DND-41 (cell line): ENCODE data around the gene SLC25A38.
"Not testable (repeated sequence)": the region's sequence is repeated elsewhere in the genome, so short reads cannot be mapped to it uniquely, and the experiment has no call there.

Experiments
- ATAC-seq: fragments of 200-7000 bp; cut with Tn5 transposase; 3 replicates; pipeline ENCODE4 v1.9.1; 2021; ENCODE audit warnings: low read depth; ENCODE audit not compliant: insufficient read depth
- DNase-seq: peaks from one replicate; pipeline ENCODE4 v3.0.0-alpha.2; 2020
- H2AFZ ChIP-seq: 2 replicates; pipeline ENCODE4 v1.6.0; 2012; ENCODE audit warnings: low read depth, low read length
- H3K27ac ChIP-seq: 2 replicates; pipeline ENCODE4 v1.5.1; 2012; ENCODE audit warnings: low read length, inconsistent platforms
- H3K27me3 ChIP-seq: fragments of 200-600 bp; sonication (generic); 2 replicates; pipeline ENCODE4 v1.6.0; 2012; ENCODE audit warnings: low read length, mild to moderate bottlenecking, inconsistent platforms; ENCODE audit not compliant: insufficient read depth, poor library complexity
- H3K36me3 ChIP-seq: 2 replicates; pipeline ENCODE4 v1.5.1; 2012; ENCODE audit warnings: low read length, inconsistent platforms; ENCODE audit not compliant: insufficient read depth
- H3K4me1 ChIP-seq: 2 replicates; pipeline ENCODE4 v1.5.1; 2012; ENCODE audit warnings: mild to moderate bottlenecking, low read length; ENCODE audit not compliant: insufficient read depth
- H3K4me2 ChIP-seq: 2 replicates; pipeline ENCODE4 v1.6.0; 2012; ENCODE audit warnings: mild to moderate bottlenecking, moderate library complexity, low read length, inconsistent platforms; ENCODE audit not compliant: insufficient read depth
- H3K4me3 ChIP-seq, 2 experiments: fragments of 200-600 bp in 1 of 2; shearing (Covaris generic) in 1 of 2; 2 replicates each; pipeline ENCODE4 v1.5.1; 2012 to 2016; ENCODE audit warnings: inconsistent platforms in 2 of 2, low read length in 2 of 2, mild to moderate bottlenecking in 2 of 2, low read depth in 1 of 2, moderate library complexity in 1 of 2
- H3K79me2 ChIP-seq: 2 replicates; pipeline ENCODE4 v1.6.0; 2012; ENCODE audit warnings: low read length, inconsistent platforms; ENCODE audit not compliant: insufficient read depth
- H3K9ac ChIP-seq: 2 replicates; pipeline ENCODE4 v1.6.0; 2012; ENCODE audit warnings: low read depth, mild to moderate bottlenecking, inconsistent platforms, low read length, moderate library complexity
- H3K9me3 ChIP-seq: 2 replicates; pipeline ENCODE4 v1.5.1; 2012; ENCODE audit warnings: low read length, moderate library complexity, mild to moderate bottlenecking, inconsistent platforms; ENCODE audit not compliant: insufficient read depth, severe bottlenecking
- H4K20me1 ChIP-seq: 2 replicates; pipeline ENCODE4 v1.6.0; 2012; ENCODE audit warnings: low read length; ENCODE audit not compliant: insufficient read depth
- EZH2 ChIP-seq: IDR thresholded peaks from 3 replicates; pipeline ENCODE4 v1.6.1; 2012; ENCODE audit warnings: borderline replicate concordance, low read depth, mild to moderate bottlenecking, moderate library complexity, low read length, inconsistent platforms; ENCODE audit not compliant: severe bottlenecking
- TF ChIP-seq, protein P1 (sequence below): IDR thresholded peaks from 2 replicates; pipeline ENCODE4 v1.5.1; 2012; ENCODE audit warnings: borderline replicate concordance, low read length, moderate library complexity, mild to moderate bottlenecking; ENCODE audit not compliant: poor library complexity, severe bottlenecking; ENCODE audit errors: extremely low read depth

SLC25A38 gene

DNA sequence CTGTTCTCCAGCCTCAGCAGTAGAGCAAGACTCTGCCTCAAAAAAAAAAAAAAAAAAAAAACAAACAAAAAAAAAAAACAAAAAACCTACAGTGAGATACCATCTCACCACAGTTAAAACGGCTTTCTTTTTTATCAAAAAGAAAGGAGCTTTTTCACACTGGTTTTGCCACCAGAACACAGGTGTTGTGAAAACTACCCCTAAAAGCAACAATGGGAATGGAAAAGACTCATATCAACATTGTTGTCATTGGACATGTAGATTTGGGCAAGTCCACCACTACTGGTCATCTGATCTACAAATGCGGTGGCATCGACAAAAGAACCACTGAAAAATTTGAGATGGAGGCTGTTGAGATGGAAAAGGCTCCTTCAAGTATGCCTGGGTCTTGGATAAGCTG, 24.8 kb upstream of the SLC25A38 start:
- Histone ChIP-seq H3K36me3 (no peaks in the 10 kb centered on the region), H4K20me1 (no peaks in the 10 kb centered on the region), H3K9me3 (no peaks in the 10 kb centered on the region), H3K9ac (peak overlapping the region; percentile 62), H3K4me3 (peak overlapping the region in 1 of 2 experiments; percentile 29; a peak in 2 of 4 replicates), H2AFZ (peak overlapping the region; percentile 41; the same call in 1 of the 2 replicates), H3K4me2 (peak overlapping the region; percentile 65), H3K79me2 (peaks cover 42% of the 10 kb centered on the region), H3K27ac (peak overlapping the region; percentile 99), H3K27me3 (no peaks in the 10 kb centered on the region), H3K4me1 (peaks cover 100% of the 10 kb centered on the region)
- DNase-seq, result peak; percentile 57
- no peak for TF ChIP-seq EZH2
- ATAC-seq, result peak; percentile 23

DNA sequence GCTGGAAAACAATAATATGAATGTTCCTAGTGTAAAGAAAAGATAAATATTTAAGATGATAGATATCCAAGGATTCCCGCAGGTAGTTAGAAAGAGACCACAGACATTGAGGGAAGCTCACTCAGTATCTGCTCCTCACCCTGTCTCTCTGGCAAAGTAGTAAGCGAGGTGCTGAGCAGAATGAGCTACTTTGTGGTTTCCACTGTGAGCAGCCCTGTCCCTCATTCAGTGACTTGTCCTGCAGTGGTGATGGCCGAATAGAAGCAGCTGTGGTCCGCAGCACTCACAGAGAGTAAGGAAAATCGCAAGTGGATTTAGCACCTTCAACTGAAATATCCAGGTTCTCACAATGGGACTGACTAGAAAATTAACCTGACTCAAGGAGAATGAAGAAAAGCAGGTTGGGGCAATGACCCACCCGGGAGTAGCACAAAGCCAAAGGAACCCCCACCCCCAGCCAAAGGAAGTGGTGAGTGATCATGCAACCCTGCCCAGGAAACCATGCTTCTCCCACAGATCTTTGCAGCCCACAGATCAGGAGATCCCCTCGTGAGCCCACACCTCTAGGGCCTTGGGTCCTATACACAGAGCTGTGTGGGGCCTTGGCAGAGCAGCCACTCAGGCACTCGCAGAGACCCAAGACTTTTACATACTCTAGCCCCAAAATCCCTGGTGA, 21.8 kb upstream of the SLC25A38 start:
- Histone ChIP-seq H3K79me2 (peaks cover 32% of the 10 kb centered on the region), H3K9me3 (no peaks in the 10 kb centered on the region), H3K4me3 (peak overlapping the region; percentile 11 to 53; a peak in 3 of 4 replicates), H3K4me1 (peaks cover 89% of the 10 kb centered on the region), H3K27me3 (no peaks in the 10 kb centered on the region), H3K27ac (peak overlapping the region; percentile 99), H3K9ac (peak overlapping the region; percentile 62), H3K36me3 (no peaks in the 10 kb centered on the region), H3K4me2 (peak overlapping the region; percentile 65), H2AFZ (peak overlapping the region; percentile 34; the same call in 1 of the 2 replicates), H4K20me1 (no peaks in the 10 kb centered on the region)
- DNase-seq, result peak; percentile 93
- no peak for TF ChIP-seq EZH2
- TF ChIP-seq, protein P1, sequence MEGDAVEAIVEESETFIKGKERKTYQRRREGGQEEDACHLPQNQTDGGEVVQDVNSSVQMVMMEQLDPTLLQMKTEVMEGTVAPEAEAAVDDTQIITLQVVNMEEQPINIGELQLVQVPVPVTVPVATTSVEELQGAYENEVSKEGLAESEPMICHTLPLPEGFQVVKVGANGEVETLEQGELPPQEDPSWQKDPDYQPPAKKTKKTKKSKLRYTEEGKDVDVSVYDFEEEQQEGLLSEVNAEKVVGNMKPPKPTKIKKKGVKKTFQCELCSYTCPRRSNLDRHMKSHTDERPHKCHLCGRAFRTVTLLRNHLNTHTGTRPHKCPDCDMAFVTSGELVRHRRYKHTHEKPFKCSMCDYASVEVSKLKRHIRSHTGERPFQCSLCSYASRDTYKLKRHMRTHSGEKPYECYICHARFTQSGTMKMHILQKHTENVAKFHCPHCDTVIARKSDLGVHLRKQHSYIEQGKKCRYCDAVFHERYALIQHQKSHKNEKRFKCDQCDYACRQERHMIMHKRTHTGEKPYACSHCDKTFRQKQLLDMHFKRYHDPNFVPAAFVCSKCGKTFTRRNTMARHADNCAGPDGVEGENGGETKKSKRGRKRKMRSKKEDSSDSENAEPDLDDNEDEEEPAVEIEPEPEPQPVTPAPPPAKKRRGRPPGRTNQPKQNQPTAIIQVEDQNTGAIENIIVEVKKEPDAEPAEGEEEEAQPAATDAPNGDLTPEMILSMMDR, result no peak
- peak; percentile 93 for ATAC-seq

DNA sequence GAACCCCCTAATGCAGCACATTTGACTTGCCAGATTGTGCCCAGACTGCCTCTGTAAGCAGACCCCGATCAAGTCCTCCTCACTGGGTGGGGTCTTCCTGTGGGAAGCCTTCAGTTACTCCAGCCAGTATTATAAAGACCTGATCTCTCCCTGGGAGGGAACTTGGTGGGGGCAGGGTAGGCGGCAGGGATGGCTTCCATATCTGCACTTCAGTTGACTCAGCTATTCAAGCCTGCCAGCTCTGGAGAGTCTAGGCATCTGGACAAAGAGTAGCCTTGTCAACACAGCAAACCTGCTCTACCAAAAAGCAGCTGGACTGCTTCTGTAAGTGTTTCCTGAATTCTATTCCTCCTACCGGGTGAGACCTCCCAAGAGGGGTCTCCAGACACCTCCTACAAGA, 21.0 kb upstream of the SLC25A38 start:
- Histone ChIP-seq H3K36me3 (no peaks in the 10 kb centered on the region), H3K9ac (peak overlapping the region; percentile 62), H2AFZ (no peak overlapping the region), H3K27me3 (no peaks in the 10 kb centered on the region), H3K4me1 (peaks cover 81% of the 10 kb centered on the region), H3K79me2 (peaks cover 26% of the 10 kb centered on the region), H3K4me3 (peak overlapping the region in 1 of 2 experiments; percentile 53; a peak in 2 of 4 replicates), H3K27ac (peak overlapping the region; percentile 99), H4K20me1 (no peaks in the 10 kb centered on the region), H3K4me2 (peak overlapping the region; percentile 65), H3K9me3 (no peaks in the 10 kb centered on the region)
- TF ChIP-seq EZH2, result no peak
- TF ChIP-seq, protein P1, result no peak
- DNase-seq (no peak), ATAC-seq (no peak)

DNA sequence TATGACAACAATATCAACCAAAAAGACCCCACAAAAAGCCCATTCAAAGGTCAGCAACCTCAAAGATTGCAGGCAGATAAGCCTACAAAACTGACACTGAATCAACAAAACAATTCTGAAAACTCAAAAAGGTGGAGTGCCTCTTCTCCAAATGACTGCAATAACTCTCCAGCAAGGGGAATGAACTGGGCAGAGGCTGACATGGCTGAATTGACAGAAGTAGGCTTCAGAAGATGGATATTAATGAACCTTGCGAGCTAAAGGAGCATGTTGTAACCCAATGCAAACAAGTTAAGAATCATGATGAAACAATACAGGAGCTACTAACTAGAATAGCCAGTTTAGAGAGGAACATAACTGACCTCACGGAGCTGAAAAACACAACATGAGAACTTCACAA, 20.4 kb upstream of the SLC25A38 start:
- ATAC-seq (no peak), DNase-seq (no peak)
- no peak overlapping the region for H3K4me3 ChIP-seq
- no peak overlapping the region for H3K4me2 ChIP-seq
- H3K36me3 ChIP-seq, result no peaks in the 10 kb centered on the region
- H3K4me1 ChIP-seq, result peaks cover 74% of the 10 kb centered on the region
- peaks cover 20% of the 10 kb centered on the region for H3K79me2 ChIP-seq
- H2AFZ ChIP-seq, result no peak overlapping the region
- TF ChIP-seq, protein P1, result no peak
- no peak for TF ChIP-seq EZH2
- H3K27ac ChIP-seq, result peak overlapping the region; percentile 99
- no peaks in the 10 kb centered on the region for H3K9me3 ChIP-seq
- H4K20me1 ChIP-seq, result no peaks in the 10 kb centered on the region
- H3K27me3 ChIP-seq, result no peaks in the 10 kb centered on the region
- H3K9ac ChIP-seq, result peak overlapping the region; percentile 62; the same call in 1 of the 2 replicates

DNA sequence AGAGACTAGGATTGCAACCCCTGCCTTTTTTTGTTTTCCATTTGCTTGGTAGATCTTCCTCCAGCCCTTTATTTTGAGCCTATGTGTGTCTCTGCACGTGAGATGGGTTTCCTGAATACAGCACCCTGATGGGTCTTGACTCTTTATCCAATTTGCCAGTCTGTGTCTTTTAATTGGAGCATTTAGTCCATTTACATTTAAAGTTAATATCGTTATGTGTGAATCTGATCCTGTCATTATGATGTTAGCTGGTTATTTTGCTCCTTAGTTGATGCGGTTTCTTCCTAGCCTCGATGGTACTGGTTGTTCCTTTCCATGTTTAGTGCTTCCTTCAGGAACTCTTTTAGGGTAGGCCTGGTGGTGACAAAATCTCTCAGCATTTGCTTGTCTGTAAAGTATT, 12.7 kb upstream of the SLC25A38 start:
- H3K36me3 ChIP-seq, result not testable (repeated sequence)

More for the DNA sequence above, 12.7 kb upstream of the SLC25A38 start:
- not testable (repeated sequence) for H3K9me3 ChIP-seq, DNase-seq, H3K4me1 ChIP-seq, H4K20me1 ChIP-seq, H3K27ac ChIP-seq, H2AFZ ChIP-seq, H3K9ac ChIP-seq, H3K4me3 ChIP-seq, H3K4me2 ChIP-seq, H3K79me2 ChIP-seq, H3K27me3 ChIP-seq, ATAC-seq
